ENCODE results near the gene TPT1.
"Not testable (repeated sequence)": the region's sequence is repeated elsewhere in the genome, so short reads cannot be mapped to it uniquely, and the experiment has no call there.

The TPT1 gene

GRCh38 chr13:45356966-45357672, 16.1 kb upstream of the TPT1 start:
- POLR2A ChIA-PET, result no interaction called here

GRCh38 chr13:45353895-45354294, 12.9 kb upstream of the TPT1 start:
- CTCF ChIA-PET, result interaction anchor here (7.7 kb wide), 1 partner anchor 16 kb away, joined by 58 read pairs; no protein-coding TSS in a partner anchor
- H3K4me3 ChIP-seq (ENCODE audit: low read depth, low read length), result no peak overlapping the region
- DNase-seq (ENCODE audit: low read depth, low spot score), result no peak
- POLR2A ChIA-PET, result no interaction called here
- TF ChIP-seq CTCF (IDR thresholded peaks at IDR 0.05; ENCODE audit: insufficient read depth, low read length, missing control alignments), result no peak

More at GRCh38 chr13:45356966-45357672, 16.1 kb upstream of the TPT1 start:
- no peak for TF ChIP-seq CTCF (IDR thresholded peaks at IDR 0.05; ENCODE audit: insufficient read depth, low read length, missing control alignments)
- no peak overlapping the region for H3K4me3 ChIP-seq (ENCODE audit: low read depth, low read length)
- CTCF ChIA-PET, result interaction anchor here (0.7 to 7.7 kb wide), 5 partner anchors 10 to 64 kb away, joined by 3 to 58 read pairs (median 3); partner anchors contain the start of gene TPT1
- DNase-seq (ENCODE audit: low read depth, low spot score), result no peak

GRCh38 chr13:45352031-45352430, 11.0 kb upstream of the TPT1 start:
- no peak for DNase-seq (ENCODE audit: low read depth, low spot score)
- no peak overlapping the region for H3K4me3 ChIP-seq (ENCODE audit: low read depth, low read length)
- no peak for TF ChIP-seq CTCF (IDR thresholded peaks at IDR 0.05; ENCODE audit: insufficient read depth, low read length, missing control alignments)
- ChIA-PET POLR2A (no interaction called here), CTCF (interaction anchor here (1.2 kb wide), 1 partner anchor 19 kb away, joined by 6 read pairs; no protein-coding TSS in a partner anchor)

- no peak for TF ChIP-seq CTCF (IDR thresholded peaks at IDR 0.05; ENCODE audit: insufficient read depth, low read length, missing control alignments)
- ChIA-PET CTCF (interaction anchor here (1.2 kb wide), 1 partner anchor 20 kb away, joined by 4 read pairs; no protein-coding TSS in a partner anchor), POLR2A (interaction anchor here (0.7 kb wide), 1 partner anchor 248 kb away, joined by 4 read pairs; no protein-coding TSS in a partner anchor)
- no peak for DNase-seq (ENCODE audit: low read depth, low spot score)
- H3K4me3 ChIP-seq (ENCODE audit: low read depth, low read length), result no peak overlapping the region
Observed at GRCh38 chr13:45350152-45350551, 9.2 kb upstream of the TPT1 start.

- CTCF ChIA-PET, result interaction anchor here (1.2 kb wide), 1 partner anchor 21 kb away, joined by 4 read pairs; no protein-coding TSS in a partner anchor
- POLR2A ChIA-PET, result no interaction called here
- TF ChIP-seq CTCF (IDR thresholded peaks at IDR 0.05; ENCODE audit: insufficient read depth, low read length, missing control alignments), result no peak
- DNase-seq (ENCODE audit: low read depth, low spot score), result no peak
- no peak overlapping the region for H3K4me3 ChIP-seq (ENCODE audit: low read depth, low read length)
Observed at GRCh38 chr13:45349438-45349837, 8.5 kb upstream of the TPT1 start.

GRCh38 chr13:45344064-45344463, 3.1 kb upstream of the TPT1 start:
- CTCF ChIA-PET, result interaction anchor here (4.6 kb wide), 1 partner anchor 26 kb away, joined by 30 read pairs; no protein-coding TSS in a partner anchor
- DNase-seq (ENCODE audit: low read depth, low spot score); POLR2A ChIA-PET; H3K4me3 ChIP-seq (ENCODE audit: low read depth, low read length): not testable (repeated sequence)

GRCh38 chr13:45343102-45343501, 2.1 kb upstream of the TPT1 start:
- H3K4me3 ChIP-seq (ENCODE audit: low read depth, low read length); POLR2A ChIA-PET; DNase-seq (ENCODE audit: low read depth, low spot score): not testable (repeated sequence)
- CTCF ChIA-PET, result interaction anchor here (1.2 to 4.6 kb wide), 2 partner anchors 27 to 34 kb away, joined by 3 to 30 read pairs; no protein-coding TSS in a partner anchor

GRCh38 chr13:45342668-45343067, 1.7 kb upstream of the TPT1 start:
- DNase-seq (ENCODE audit: low read depth, low spot score); H3K4me3 ChIP-seq (ENCODE audit: low read depth, low read length); POLR2A ChIA-PET: not testable (repeated sequence)
- CTCF ChIA-PET, result interaction anchor here (1.2 to 4.6 kb wide), 2 partner anchors 28 to 33 kb away, joined by 3 to 30 read pairs; no protein-coding TSS in a partner anchor
